Upper lobe of left lung (tissue), 4 donors: ENCODE data around the gene RAX2.

Experiments
- CTCF ChIP-seq, 6 experiments: fragments of 450-650 bp in 4 of 6; fragments of 200-600 bp in 2 of 6; sonication (generic) in 2 of 6; IDR thresholded peaks; one replicate each; pipeline ENCODE4 v1.5.1; 2016 to 2019; ENCODE audit warnings: antibody characterized with exemption in 6 of 6
- EP300 ChIP-seq, 4 donors: sonication (generic); formaldehyde crosslinking; IDR thresholded peaks; one replicate each; pipeline ENCODE4 v1.5.1; 2017; ENCODE audit warnings: antibody characterized with exemption in 4 of 4, control low read depth in 2 of 4
- POLR2A ChIP-seq, 4 donors: fragments of 450-650 bp; IDR thresholded peaks; one replicate each; pipeline ENCODE4 v1.5.1; 2016 to 2017; ENCODE audit warnings: antibody characterized with exemption in 4 of 4, mild to moderate bottlenecking in 2 of 4

DNA sequence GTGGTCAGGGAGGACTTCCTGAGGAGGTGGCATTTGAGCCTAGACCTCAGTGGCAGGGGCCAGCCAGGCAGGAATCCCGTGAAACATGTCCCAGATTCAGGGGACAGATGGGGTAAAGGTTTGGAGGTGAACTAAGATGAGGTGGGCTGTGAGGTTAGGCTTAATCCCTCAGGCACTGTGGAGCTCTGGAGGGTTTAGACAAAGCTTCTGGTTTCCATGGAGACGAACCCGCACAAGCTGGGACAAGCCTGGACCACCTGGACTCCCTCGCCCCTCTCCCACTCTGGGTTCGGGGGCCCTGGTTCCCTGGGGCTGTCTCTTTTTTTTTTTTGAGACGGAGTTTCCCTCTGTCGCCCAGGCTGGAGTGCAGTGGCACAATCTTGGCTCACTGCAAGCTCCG, 48.1 kb downstream of the RAX2 start:
- TF ChIP-seq CTCF (IDR thresholded peaks at IDR 0.05), result no peak
- TF ChIP-seq POLR2A (IDR thresholded peaks at IDR 0.05), result no peak
- TF ChIP-seq EP300 (IDR thresholded peaks at IDR 0.05), result no peak
